MM.1S (cell line): Measurements from ENCODE around the gene TPBGL.

ENCODE experiments used
- CTCF ChIP-seq: fragments of 300-600 bp; sonication (generic); IDR thresholded peaks from 2 replicates; pipeline ENCODE4 v1.5.1; 2016; ENCODE audit warnings: antibody characterized with exemption, low read length, mixed read lengths
- EZH2 ChIP-seq: fragments of 300-600 bp; sonication (generic); optimal IDR thresholded peaks from 2 replicates; pipeline ENCODE3; 2017; ENCODE audit warnings: low read depth, mild to moderate bottlenecking, antibody characterized with exemption, low read length, mixed read lengths
- EZH2phosphoT487 ChIP-seq: fragments of 300-600 bp; sonication (generic); IDR thresholded peaks from 2 replicates; pipeline ENCODE4 v1.6.1; 2018; ENCODE audit warnings: antibody characterized with exemption, low read length

- TF ChIP-seq CTCF (no peak), EZH2 (no peak), EZH2phosphoT487 (no peak)
These were observed 45.3 kb downstream of the TPBGL start for GRCh38 chr11:75285776-75286360.
